Choroid plexus epithelial cell (primary cell): ENCODE results near the gene SEMA4B.
A peak's percentile ranks its signal among the peaks of the same experiment; 100 is the strongest.

Experiments
- DNase-seq: peaks from one replicate; pipeline ENCODE4 v3.0.0-alpha.2; 2010; ENCODE audit warnings: low read depth
- H3K4me3 ChIP-seq: 2 replicates; pipeline ENCODE4 v1.5.1; 2011; ENCODE audit warnings: low read depth, mild to moderate bottlenecking, control low read depth, low read length, moderate library complexity
- CTCF ChIP-seq: conservative IDR thresholded peaks from 2 replicates; pipeline ENCODE4 v1.5.1; 2011; ENCODE audit warnings: low read depth, mild to moderate bottlenecking, control low read depth, inconsistent platforms, low read length, moderate library complexity

Gene SEMA4B

GRCh38 chr15:90201130-90201943 lies at the start of gene SEMA4B:
Gene SEMA4B, plus strand, starts transcription at chr15:90201330. Its CDS starts 249 bp downstream, at chr15:90201579.
- TF ChIP-seq CTCF: no peak
- DNase-seq: peak; percentile 40
- H3K4me3 ChIP-seq: peak within 1 kb of the TSS; percentile 73

GRCh38 chr15:90151989-90152645 lies 49.0 kb upstream of the SEMA4B start:
- no peak overlapping the region for H3K4me3 ChIP-seq
- no peak for TF ChIP-seq CTCF
- no peak for DNase-seq

- DNase-seq: no peak
- TF ChIP-seq CTCF: no peak
- no peak overlapping the region for H3K4me3 ChIP-seq
Measured at GRCh38 chr15:90153658-90154057, 47.5 kb upstream of the SEMA4B start.

DNA sequence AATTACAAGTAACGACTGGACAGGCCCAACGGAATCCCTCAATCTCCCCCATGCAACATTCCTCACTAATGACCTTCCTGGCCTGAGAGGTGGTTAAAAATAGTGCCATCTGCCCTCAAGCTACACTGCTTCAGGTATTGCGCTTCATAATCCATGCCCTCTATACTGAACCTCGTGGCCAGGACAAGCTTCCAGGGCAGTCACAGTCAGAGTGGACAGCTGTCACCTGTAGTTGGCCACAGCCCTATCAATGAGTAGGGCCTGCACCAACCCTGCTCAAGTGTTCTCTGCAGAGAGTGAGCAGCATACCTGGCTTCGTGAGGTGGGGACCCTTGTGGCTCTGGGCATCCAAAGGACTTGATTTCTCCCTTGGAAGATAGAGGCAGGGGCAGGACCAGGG lies 46.9 kb upstream of the SEMA4B start:
- DNase-seq: no peak
- TF ChIP-seq CTCF: no peak
- no peak overlapping the region for H3K4me3 ChIP-seq

DNA sequence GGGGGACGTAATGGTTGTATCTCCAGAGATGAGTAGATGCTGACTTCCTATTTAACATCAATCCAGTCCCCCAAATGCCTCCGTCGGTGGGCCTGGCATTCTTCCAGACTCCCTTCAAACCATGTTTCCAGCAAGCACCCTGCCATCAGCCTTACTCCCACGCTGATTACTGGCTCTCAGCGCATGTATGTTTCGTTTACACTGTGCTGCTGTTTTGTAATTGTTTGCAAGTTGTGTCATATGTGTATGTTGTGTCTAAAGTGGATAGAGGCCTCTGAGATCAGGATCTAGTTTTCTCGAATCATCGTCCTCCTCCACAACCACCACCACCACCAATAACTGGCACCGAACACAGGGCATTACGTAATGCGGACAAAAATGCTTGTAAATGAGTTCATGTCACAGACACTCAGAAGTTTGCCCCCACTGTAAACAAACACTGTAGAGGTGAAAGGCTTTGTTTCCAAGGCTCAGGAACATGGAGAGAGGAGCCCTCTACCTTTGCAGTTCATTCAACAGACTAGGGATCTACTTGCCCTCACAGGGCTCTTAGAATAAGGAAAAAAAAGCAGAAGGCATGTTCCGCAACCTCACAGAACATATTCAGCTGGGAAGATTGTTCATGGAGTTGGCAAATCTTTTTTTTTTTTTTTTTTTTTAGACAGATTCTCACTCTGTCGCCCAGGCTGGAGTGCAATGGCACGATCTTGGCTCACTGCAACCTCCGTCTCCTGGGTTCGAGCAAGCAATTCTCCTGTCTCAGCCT lies 46.1 kb upstream of the SEMA4B start:
- DNase-seq: peak; percentile 56
- no peak for TF ChIP-seq CTCF
- H3K4me3 ChIP-seq: no peak overlapping the region

DNA sequence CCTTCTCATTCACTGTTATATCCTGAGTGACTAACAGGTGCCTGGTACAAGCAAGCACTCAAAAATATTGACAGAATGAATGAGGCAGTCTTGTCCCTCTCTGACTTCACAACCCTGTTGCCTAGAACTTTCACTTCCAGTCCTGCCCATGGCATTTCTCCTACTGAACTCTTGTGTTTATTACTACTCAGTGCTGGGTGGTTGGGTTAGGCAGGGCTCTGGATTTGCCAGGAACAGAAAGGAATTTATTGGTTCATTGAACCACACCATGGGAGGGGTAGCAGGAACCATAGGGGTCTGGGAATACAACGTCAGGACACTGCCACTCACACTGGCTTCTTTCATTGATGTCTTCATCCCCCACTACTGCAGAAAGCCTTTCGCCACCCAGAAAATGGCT lies 41.9 kb upstream of the SEMA4B start:
- no peak for DNase-seq
- no peak for TF ChIP-seq CTCF
- H3K4me3 ChIP-seq: no peak overlapping the region
